GDM1 (cell line): ENCODE data around the gene SPRR2B.
"Not testable (repeated sequence)": the region's sequence is repeated elsewhere in the genome, so short reads cannot be mapped to it uniquely, and the experiment has no call there.

Experiments used
- DNase-seq: peaks from one replicate; lab custom pipeline; 2025; lab: John Stamatoyannopoulos, UW

The SPRR2B gene

GRCh38 chr1:153071511-153071910 is at the start of gene SPRR2B:
TSS of gene SPRR2B (minus strand) at chr1:153071611. CDS start at chr1:153070839, 772 bp downstream.
- DNase-seq = no peak

- no peak for DNase-seq
Measured at GRCh38 chr1:153120945-153121344, 49.5 kb upstream of the SPRR2B start.

- DNase-seq = no peak
Measured at GRCh38 chr1:153119491-153119971, 48.1 kb upstream of the SPRR2B start.

GRCh38 chr1:153115264-153115663 is 43.9 kb upstream of the SPRR2B start:
- not testable (repeated sequence) for DNase-seq

- no peak for DNase-seq
Measured at GRCh38 chr1:153113416-153113815, 42.0 kb upstream of the SPRR2B start, which contains the start of gene SPRR2F. TSS of gene SPRR2F (minus strand) at chr1:153113516. CDS start at chr1:153112733, 783 bp downstream.

GRCh38 chr1:153112454-153112853 is 41.0 kb upstream of the SPRR2B start:
- DNase-seq = not testable (repeated sequence)

- DNase-seq = no peak
Measured at GRCh38 chr1:153100245-153100644, 28.8 kb upstream of the SPRR2B start.

- no peak for DNase-seq
Measured at GRCh38 chr1:153099461-153100045, 28.1 kb upstream of the SPRR2B start.

- no peak for DNase-seq
Measured at GRCh38 chr1:153095764-153096163, 24.4 kb upstream of the SPRR2B start.

GRCh38 chr1:153094426-153094825 is 23.0 kb upstream of the SPRR2B start, which contains the start of gene SPRR2E:
TSS of gene SPRR2E (minus strand) at chr1:153094526. CDS start at chr1:153093751, 775 bp downstream.
- no peak for DNase-seq

- no peak for DNase-seq
Measured at GRCh38 chr1:153087652-153088051, 16.2 kb upstream of the SPRR2B start.

- no peak for DNase-seq
Measured at GRCh38 chr1:153081736-153082135, 10.3 kb upstream of the SPRR2B start.

- DNase-seq = no peak
Measured at GRCh38 chr1:153072806-153073726, 1.7 kb upstream of the SPRR2B start.

GRCh38 chr1:153070243-153070642 is 1.2 kb downstream of the SPRR2B start:
- no peak for DNase-seq

- no peak for DNase-seq
Measured at GRCh38 chr1:153058826-153059784, 12.3 kb downstream of the SPRR2B start.

- DNase-seq = no peak
Measured at GRCh38 chr1:153058154-153058553, 13.3 kb downstream of the SPRR2B start.

- no peak for DNase-seq
Measured at GRCh38 chr1:153057375-153057774, 14.0 kb downstream of the SPRR2B start, which contains the start of gene SPRR2A. TSS of gene SPRR2A (minus strand) at chr1:153057512. CDS start at chr1:153056735, 777 bp downstream.

GRCh38 chr1:153056111-153056510 is 15.3 kb downstream of the SPRR2B start:
- not testable (repeated sequence) for DNase-seq

GRCh38 chr1:153049211-153049610 is 22.2 kb downstream of the SPRR2B start:
- DNase-seq = no peak

GRCh38 chr1:153040950-153041631 is 30.3 kb downstream of the SPRR2B start, which contains the start of gene SPRR2D:
TSS of gene SPRR2D (minus strand) at chr1:153041120. CDS start at chr1:153040346, 774 bp downstream.
- DNase-seq = no peak

- DNase-seq = no peak
Measured at GRCh38 chr1:153035211-153035610, 36.2 kb downstream of the SPRR2B start.
